Vagina (tissue), 2 donors: ENCODE measurements around the gene NCR1.

ENCODE experiments used
- CTCF ChIP-seq, 3 experiments: fragments of 450-650 bp in 2 of 3; fragments of 200-600 bp in 1 of 3; sonication (generic) in 1 of 3; IDR thresholded peaks; one replicate each; pipeline ENCODE4 v1.5.1; 2017 to 2019; ENCODE audit warnings: antibody characterized with exemption in 3 of 3, mild to moderate bottlenecking in 2 of 3, moderate library complexity in 2 of 3
- POLR2A ChIP-seq, 2 donors: fragments of 450-650 bp; IDR thresholded peaks; one replicate each; pipeline ENCODE4 v1.6.1; 2017; ENCODE audit warnings: antibody characterized with exemption in 2 of 2, mild to moderate bottlenecking in 2 of 2, moderate library complexity in 2 of 2
- POLR2AphosphoS5 ChIP-seq, 2 donors: sonication (generic); formaldehyde crosslinking; IDR thresholded peaks; one replicate each; pipeline ENCODE4 v1.9.0; 2017; ENCODE audit warnings: antibody characterized with exemption in 2 of 2, mild to moderate bottlenecking in 2 of 2, low read depth in 1 of 2; ENCODE audit not compliant: insufficient read depth in 1 of 2

- TF ChIP-seq CTCF (IDR thresholded peaks at IDR 0.05) (no peak), POLR2A (IDR thresholded peaks at IDR 0.05) (no peak), POLR2AphosphoS5 (IDR thresholded peaks at IDR 0.05; ENCODE audit: insufficient read depth in 1 of 2, low read depth in 1 of 2) (no peak)
These were observed 53.9 kb downstream of the NCR1 start for GRCh38 chr19:54959840-54960239.
